ENCODE measurements around the gene MYO7A.

GRCh38 chr11:77119531-77119936 is 8.5 kb upstream of the MYO7A start:
- TF ChIP-seq CTCF (conservative IDR thresholded peaks at IDR 0.05; ENCODE audit: low read depth, low read length), result no peak
- TF ChIP-seq MAFK (IDR thresholded peaks at IDR 0.05; ENCODE audit: low read depth, low read length), result no peak
